ENCODE data around the gene TRERF1. TPM values are rescaled to one million over a fixed set of nuclear protein-coding genes. Genes with fewer than 3 reads are reported as not detected.

The TRERF1 gene
- polyA plus RNA-seq, 3 donors: 0.58 to 10.0 (median 2.0) TPM

DNA sequence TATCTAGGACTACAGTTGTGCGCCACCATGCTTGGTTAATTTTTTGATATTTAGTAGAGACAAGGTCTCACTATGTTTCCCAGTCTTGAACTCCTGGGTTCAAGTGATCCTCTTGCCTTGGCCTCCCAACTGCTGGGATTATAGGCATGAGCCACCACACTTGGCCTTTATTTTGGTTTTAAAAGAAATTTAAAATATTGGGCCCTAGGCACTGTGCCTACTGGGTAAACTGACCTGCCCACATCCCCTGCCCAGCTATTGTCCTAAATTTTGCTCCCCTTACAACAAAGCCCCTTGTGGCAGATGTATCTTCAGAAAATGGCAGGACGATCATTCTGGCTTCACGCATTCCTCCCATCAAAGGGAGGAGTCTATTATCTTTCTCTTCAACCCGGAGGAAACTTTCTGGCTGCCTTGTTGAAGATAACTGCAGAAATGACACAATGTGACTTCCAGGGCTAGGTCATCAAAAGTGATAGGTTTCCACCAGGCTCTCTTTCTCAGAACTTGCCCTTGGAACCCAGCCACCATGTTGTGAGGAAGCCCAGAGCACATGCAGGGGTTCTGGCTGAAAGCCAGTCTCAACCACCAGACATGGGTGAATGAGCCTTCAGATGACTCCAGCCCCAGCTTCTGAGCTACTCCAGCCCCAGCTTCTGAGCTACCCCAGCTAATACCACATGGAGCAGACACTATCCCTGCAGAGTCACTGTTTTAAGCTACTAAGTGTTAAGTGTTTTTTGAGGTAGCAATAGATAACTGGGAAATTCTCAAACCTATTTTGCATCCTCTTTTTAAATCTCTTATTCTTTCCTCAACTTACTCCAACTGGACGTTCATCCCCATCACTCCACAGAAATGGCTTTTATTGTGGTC is 252.4 kb downstream of the TRERF1 start:
- Histone ChIP-seq H3K4me1 (ENCODE audit: control insufficient read depth in 1 of 2, insufficient read depth in 2 of 2, low read length in 2 of 2) (no peaks in the 10 kb centered on the region), H3K27ac (ENCODE audit: low read depth in 1 of 2, low read length in 2 of 2) (no peak overlapping the region), H3K36me3 (replicated peaks in 1 of 2; ENCODE audit: control insufficient read depth in 1 of 2, insufficient read depth in 2 of 2, low read length in 2 of 2) (peaks cover 8 to 14% of the 10 kb centered on the region in 2 donors), H3K79me2 (ENCODE audit: insufficient read depth, low read length) (no peaks in the 10 kb centered on the region), H3K4me3 (replicated peaks in 1 of 3; ENCODE audit: low read depth in 2 of 3, low read length in 3 of 3) (no peak overlapping the region), H2AFZ (ENCODE audit: insufficient read depth, low read depth, low read length, poor library complexity, severe bottlenecking) (no peak overlapping the region), H3K9me3 (replicated peaks in 1 of 2; ENCODE audit: control insufficient read depth in 1 of 2, insufficient read depth in 1 of 2, low read length in 2 of 2) (peaks cover 0 to 2% of the 10 kb centered on the region in 2 donors), H3K4me2 (replicated peaks; ENCODE audit: extremely low read depth, low read length, poor library complexity, severe bottlenecking) (no peak overlapping the region), H3K9ac (ENCODE audit: insufficient read depth, low read length, poor library complexity, severe bottlenecking) (no peak overlapping the region), H4K20me1 (ENCODE audit: insufficient read depth, low read length) (no peaks in the 10 kb centered on the region), H3K27me3 (ENCODE audit: control insufficient read depth in 2 of 2, insufficient read depth in 2 of 2, low read length in 2 of 2) (no peaks in the 10 kb centered on the region)
- Mint-ChIP-seq H3K4me1 (no peaks in the 10 kb centered on the region), H3K36me3 (peaks cover 7 to 13% of the 10 kb centered on the region in 2 donors), H3K27me3 (ENCODE audit: low read depth in 3 of 3) (peaks cover 0 to 1% (median 0%) of the 10 kb centered on the region in 3 donors), H3K27ac (no peak overlapping the region), H3K9me3 (peaks cover 2 to 7% (median 6%) of the 10 kb centered on the region in 7 donors), H3K4me3 (no peak overlapping the region)
- intact Hi-C loops (cut with micrococcal nuclease): no loop called here
- WGBS (ENCODE audit: insufficient coverage): 100% methylated on average over 1 of the region's 5 CpGs
- DNase-seq: no peak
- TF ChIP-seq, protein P1, sequence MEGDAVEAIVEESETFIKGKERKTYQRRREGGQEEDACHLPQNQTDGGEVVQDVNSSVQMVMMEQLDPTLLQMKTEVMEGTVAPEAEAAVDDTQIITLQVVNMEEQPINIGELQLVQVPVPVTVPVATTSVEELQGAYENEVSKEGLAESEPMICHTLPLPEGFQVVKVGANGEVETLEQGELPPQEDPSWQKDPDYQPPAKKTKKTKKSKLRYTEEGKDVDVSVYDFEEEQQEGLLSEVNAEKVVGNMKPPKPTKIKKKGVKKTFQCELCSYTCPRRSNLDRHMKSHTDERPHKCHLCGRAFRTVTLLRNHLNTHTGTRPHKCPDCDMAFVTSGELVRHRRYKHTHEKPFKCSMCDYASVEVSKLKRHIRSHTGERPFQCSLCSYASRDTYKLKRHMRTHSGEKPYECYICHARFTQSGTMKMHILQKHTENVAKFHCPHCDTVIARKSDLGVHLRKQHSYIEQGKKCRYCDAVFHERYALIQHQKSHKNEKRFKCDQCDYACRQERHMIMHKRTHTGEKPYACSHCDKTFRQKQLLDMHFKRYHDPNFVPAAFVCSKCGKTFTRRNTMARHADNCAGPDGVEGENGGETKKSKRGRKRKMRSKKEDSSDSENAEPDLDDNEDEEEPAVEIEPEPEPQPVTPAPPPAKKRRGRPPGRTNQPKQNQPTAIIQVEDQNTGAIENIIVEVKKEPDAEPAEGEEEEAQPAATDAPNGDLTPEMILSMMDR (IDR thresholded peaks at IDR 0.05): no peak

DNA sequence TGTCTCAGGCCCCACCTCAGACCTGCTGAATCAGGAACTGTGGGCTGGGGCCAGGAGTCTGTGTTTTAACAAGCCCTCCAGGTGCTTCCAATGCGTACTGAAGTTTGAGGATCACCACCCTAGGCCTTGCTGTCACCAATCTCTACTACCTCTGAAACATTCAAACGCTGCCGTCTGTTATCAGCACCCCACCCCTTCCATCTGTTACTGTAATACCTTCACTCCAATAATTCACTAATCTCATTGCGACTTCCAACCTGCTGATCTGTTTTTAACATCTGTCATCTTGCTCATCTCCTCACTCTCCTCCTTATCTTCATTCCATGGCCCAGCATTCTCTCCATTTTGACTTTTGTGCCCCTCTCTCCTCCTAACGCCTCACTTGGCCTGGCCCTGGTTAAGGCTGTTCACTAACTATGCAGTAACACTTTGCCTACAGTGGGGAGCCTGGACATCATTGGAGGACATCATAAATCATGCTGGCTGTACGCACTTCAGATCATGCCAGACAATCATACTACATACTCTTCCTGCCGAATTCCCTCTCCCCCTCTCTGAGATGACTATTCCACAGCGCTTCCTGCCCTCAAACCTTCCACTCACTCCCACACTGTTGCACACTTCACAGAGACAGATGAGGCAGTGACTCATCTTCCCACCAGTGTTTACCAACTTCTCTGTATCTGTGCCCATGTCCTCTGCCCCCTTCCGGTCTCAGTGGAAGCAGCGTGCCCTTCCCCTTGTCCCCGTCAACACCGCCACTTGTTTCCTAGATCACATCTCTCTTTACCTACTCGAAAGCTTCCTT is 254.0 kb downstream of the TRERF1 start:
- no peaks in the 10 kb centered on the region for H3K27me3 ChIP-seq (ENCODE audit: control insufficient read depth in 2 of 2, insufficient read depth in 2 of 2, low read length in 2 of 2)
- H3K36me3 ChIP-seq (replicated peaks in 1 of 2; ENCODE audit: control insufficient read depth in 1 of 2, insufficient read depth in 2 of 2, low read length in 2 of 2): peaks cover 0 to 2% of the 10 kb centered on the region in 2 donors
- no peak overlapping the region for H3K4me3 ChIP-seq (replicated peaks in 1 of 3; ENCODE audit: low read depth in 2 of 3, low read length in 3 of 3)
- intact Hi-C loops (cut with micrococcal nuclease): no loop called here
- WGBS (ENCODE audit: insufficient coverage): 79% methylated on average over 13 of the region's 13 CpGs
- H3K4me1 ChIP-seq (ENCODE audit: control insufficient read depth in 1 of 2, insufficient read depth in 2 of 2, low read length in 2 of 2): no peaks in the 10 kb centered on the region
- Mint-ChIP-seq H3K9me3 (peaks cover 2 to 7% (median 6%) of the 10 kb centered on the region in 7 donors), H3K36me3 (peaks cover 4 to 12% of the 10 kb centered on the region in 2 donors), H3K4me1 (no peaks in the 10 kb centered on the region), H3K27me3 (ENCODE audit: low read depth in 3 of 3) (peaks cover 0 to 1% (median 0%) of the 10 kb centered on the region in 3 donors), H3K27ac (no peak overlapping the region), H3K4me3 (no peak overlapping the region)
- no peaks in the 10 kb centered on the region for H3K79me2 ChIP-seq (ENCODE audit: insufficient read depth, low read length)
- DNase-seq: peak in 1 of 3 donors; percentile 37
- peaks cover 0 to 2% of the 10 kb centered on the region in 2 donors for H3K9me3 ChIP-seq (replicated peaks in 1 of 2; ENCODE audit: control insufficient read depth in 1 of 2, insufficient read depth in 1 of 2, low read length in 2 of 2)
- no peak overlapping the region for H3K9ac ChIP-seq (ENCODE audit: insufficient read depth, low read length, poor library complexity, severe bottlenecking)
- TF ChIP-seq, protein P1 (IDR thresholded peaks at IDR 0.05): no peak
- no peak overlapping the region for H3K4me2 ChIP-seq (replicated peaks; ENCODE audit: extremely low read depth, low read length, poor library complexity, severe bottlenecking)
- H3K27ac ChIP-seq (ENCODE audit: low read depth in 1 of 2, low read length in 2 of 2): no peak overlapping the region
- no peak overlapping the region for H2AFZ ChIP-seq (ENCODE audit: insufficient read depth, low read depth, low read length, poor library complexity, severe bottlenecking)
- no peaks in the 10 kb centered on the region for H4K20me1 ChIP-seq (ENCODE audit: insufficient read depth, low read length)
